ENCODE results near the gene TWNK.

- TF ChIP-seq EZH2 (IDR thresholded peaks at IDR 0.05; ENCODE audit: borderline replicate concordance, low read length) (no peak), CTCF (IDR thresholded peaks at IDR 0.05; ENCODE audit: low read length) (no peak)
Measured at GRCh38 chr10:100981178-100981772, 6.1 kb upstream of the TWNK start.

Measured in OCI-LY1 (cell line).